ENCODE data around the gene ZAP70. TPM values are rescaled to one million over a fixed set of nuclear protein-coding genes. Genes with fewer than 3 reads are reported as not detected.

ZAP70 gene
- total RNA-seq, 4 donors from 2014 or later, result 1.1 to 1.6 (median 1.4) TPM

GRCh38 chr2:97719362-97720155, 6.2 kb downstream of the ZAP70 start:
- DNase-seq (ENCODE audit: low spot score in 2 of 2), result no peak
- intact Hi-C loops (cut with DNase I; ENCODE audit: low total_unique reads), result no loop called here
- WGBS, 2 donors, result 94 to 95% methylated on average over 16 of the region's 16 CpGs
- TF ChIP-seq CTCF (IDR thresholded peaks at IDR 0.05) (no peak), POLR2A (IDR thresholded peaks at IDR 0.05) (no peak)
- H3K4me3 ChIP-seq (ENCODE audit: low read depth, poor library complexity, severe bottlenecking), result no peak overlapping the region

- no peak for TF ChIP-seq POLR2A (IDR thresholded peaks at IDR 0.05)
- TF ChIP-seq CTCF (IDR thresholded peaks at IDR 0.05), result no peak
- DNase-seq (ENCODE audit: low spot score in 2 of 2), result no peak
- 82 to 85% methylated on average over 2 of the region's 2 CpGs for WGBS, 2 donors
- no peak overlapping the region for H3K4me3 ChIP-seq (ENCODE audit: low read depth, poor library complexity, severe bottlenecking)
- intact Hi-C loops (cut with DNase I; ENCODE audit: low total_unique reads), result no loop called here
These were observed 7.4 kb downstream of the ZAP70 start for GRCh38 chr2:97720746-97721145.

- intact Hi-C loops (cut with DNase I; ENCODE audit: low total_unique reads), result no loop called here
These were observed 8.9 kb downstream of the ZAP70 start for GRCh38 chr2:97722227-97722626.

GRCh38 chr2:97723156-97724072, 10.0 kb downstream of the ZAP70 start:
- no peak for DNase-seq (ENCODE audit: low spot score in 2 of 2)
- 73 to 91% methylated on average over 33 to 37 of the region's 37 CpGs for WGBS, 2 donors
- intact Hi-C loops (cut with DNase I; ENCODE audit: low total_unique reads), result no loop called here
- TF ChIP-seq CTCF (IDR thresholded peaks at IDR 0.05) (no peak), POLR2A (IDR thresholded peaks at IDR 0.05) (no peak)
- H3K4me3 ChIP-seq (ENCODE audit: low read depth, poor library complexity, severe bottlenecking), result no peak overlapping the region

More at GRCh38 chr2:97722227-97722626, 8.9 kb downstream of the ZAP70 start:
- DNase-seq (ENCODE audit: low spot score in 2 of 2), result no peak
- WGBS, 2 donors, result 95 to 97% methylated on average over 6 of the region's 6 CpGs
- no peak for TF ChIP-seq POLR2A (IDR thresholded peaks at IDR 0.05)
- H3K4me3 ChIP-seq (ENCODE audit: low read depth, poor library complexity, severe bottlenecking), result no peak overlapping the region

- WGBS, 2 donors, result 48 to 63% methylated on average over 27 to 35 of the region's 41 CpGs
- DNase-seq (ENCODE audit: low spot score in 2 of 2), result no peak
- no peak overlapping the region for H3K4me3 ChIP-seq (ENCODE audit: low read depth, poor library complexity, severe bottlenecking)
- intact Hi-C loops (cut with DNase I; ENCODE audit: low total_unique reads), result no loop called here
- TF ChIP-seq CTCF (IDR thresholded peaks at IDR 0.05) (no peak), POLR2A (IDR thresholded peaks at IDR 0.05) (no peak)
These were observed 10.7 kb downstream of the ZAP70 start for GRCh38 chr2:97724073-97724410.

GRCh38 chr2:97724501-97724900, 11.1 kb downstream of the ZAP70 start:
- DNase-seq (ENCODE audit: low spot score in 2 of 2), result no peak
- 77 to 83% methylated on average over 17 of the region's 17 CpGs for WGBS, 2 donors

More at GRCh38 chr2:97724501-97724900, 11.1 kb downstream of the ZAP70 start:
- no peak for TF ChIP-seq POLR2A (IDR thresholded peaks at IDR 0.05)
- no peak for TF ChIP-seq CTCF (IDR thresholded peaks at IDR 0.05)
- intact Hi-C loops (cut with DNase I; ENCODE audit: low total_unique reads), result no loop called here
- no peak overlapping the region for H3K4me3 ChIP-seq (ENCODE audit: low read depth, poor library complexity, severe bottlenecking)
